ENCODE results near the gene AGAP1. TPM values are rescaled to one million over a fixed set of nuclear protein-coding genes. Genes with fewer than 3 reads are reported as not detected.

Gene AGAP1
- total RNA-seq, 2 donors from 2014 or later = 16.1 to 40.1 TPM

DNA sequence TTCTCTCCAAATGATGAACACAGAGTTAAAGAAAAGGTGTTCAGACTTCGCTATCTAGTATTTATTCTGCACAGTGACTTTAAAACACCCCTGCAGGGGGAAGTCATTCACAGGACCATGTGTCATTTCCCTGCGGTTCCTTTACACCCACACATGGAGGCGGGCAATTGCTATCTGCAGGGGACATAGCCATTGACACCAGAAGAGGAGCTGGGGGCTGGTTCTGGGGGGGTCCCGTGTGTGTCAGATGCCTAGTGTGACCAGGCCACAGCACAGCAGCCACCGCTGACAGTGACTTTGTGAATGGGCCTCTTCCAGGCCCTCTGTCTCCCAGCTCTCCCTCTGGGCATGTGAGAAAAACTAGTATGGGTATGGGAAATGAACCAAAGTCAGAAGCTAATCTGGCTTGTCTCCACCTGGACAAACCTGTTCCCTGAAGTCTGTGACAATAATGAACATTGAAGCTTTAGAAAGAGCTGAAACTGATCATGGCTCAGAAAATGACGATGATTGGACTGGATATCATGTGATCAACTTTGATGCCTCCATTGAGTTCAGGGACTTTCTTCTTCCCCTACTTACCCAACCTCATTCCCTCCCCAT lies 681.8 kb downstream of the AGAP1 start:
- Histone ChIP-seq H3K27ac (no peak overlapping the region), H3K4me3 (no peak overlapping the region), H3K36me3 (no peaks in the 10 kb centered on the region), H3K27me3 (replicated peaks; ENCODE audit: insufficient read depth) (peaks cover 61% of the 10 kb centered on the region), H3K9me3 (no peaks in the 10 kb centered on the region), H3K4me1 (replicated peaks) (no peaks in the 10 kb centered on the region)
- intact Hi-C loops (cut with DNase I) = loop anchor here (5.0 kb wide), 1 partner anchor 398 kb away; no protein-coding TSS in a partner anchor
- WGBS = 58% methylated on average over 6 of the region's 6 CpGs
- no peak for DNase-seq (ENCODE audit: low spot score)
- TF ChIP-seq CTCF (IDR thresholded peaks at IDR 0.05) (no peak), POLR2AphosphoS5 (IDR thresholded peaks at IDR 0.05) (no peak), POLR2A (IDR thresholded peaks at IDR 0.05) (no peak)

DNA sequence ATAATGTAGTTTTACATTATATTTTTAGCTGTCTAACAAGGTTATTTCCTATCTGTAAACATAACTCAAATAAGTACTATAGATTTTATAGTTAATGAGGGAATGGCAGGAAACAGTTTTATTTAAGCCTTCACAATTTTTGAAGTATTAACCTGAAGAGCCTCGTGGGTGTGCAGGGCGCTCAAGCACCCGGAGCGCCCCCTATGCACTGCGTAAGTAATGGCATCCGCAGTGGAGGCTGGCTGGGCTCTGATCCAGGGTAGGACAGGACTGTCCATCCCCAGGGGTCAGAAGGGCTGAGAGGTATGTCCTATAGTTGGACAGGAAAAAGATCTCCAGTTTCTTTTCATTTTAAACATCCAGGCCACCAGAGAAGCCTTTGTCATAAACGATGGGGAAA lies 682.6 kb downstream of the AGAP1 start:
- Histone ChIP-seq H3K27me3 (replicated peaks; ENCODE audit: insufficient read depth) (peaks cover 58% of the 10 kb centered on the region), H3K36me3 (no peaks in the 10 kb centered on the region), H3K4me3 (no peak overlapping the region), H3K4me1 (replicated peaks) (no peaks in the 10 kb centered on the region), H3K9me3 (no peaks in the 10 kb centered on the region), H3K27ac (no peak overlapping the region)
- WGBS = 19% methylated on average over 7 of the region's 7 CpGs
- TF ChIP-seq POLR2A (IDR thresholded peaks at IDR 0.05) = no peak
- TF ChIP-seq CTCF (IDR thresholded peaks at IDR 0.05) = peak in 1 of 4 experiments; percentile 14
- no peak for TF ChIP-seq POLR2AphosphoS5 (IDR thresholded peaks at IDR 0.05)
- DNase-seq (ENCODE audit: low spot score) = no peak
- intact Hi-C loops (cut with DNase I) = loop anchor here (5.0 kb wide), 1 partner anchor 399 kb away; no protein-coding TSS in a partner anchor

GRCh38 chr2:236176951-236177350 lies 683.1 kb downstream of the AGAP1 start:
- intact Hi-C loops (cut with DNase I) = loop anchor here (5.0 kb wide), 1 partner anchor 400 kb away; no protein-coding TSS in a partner anchor
- TF ChIP-seq POLR2AphosphoS5 (IDR thresholded peaks at IDR 0.05) (no peak), POLR2A (IDR thresholded peaks at IDR 0.05) (no peak), CTCF (IDR thresholded peaks at IDR 0.05) (no peak)
- peaks cover 59% of the 10 kb centered on the region for H3K27me3 ChIP-seq (replicated peaks; ENCODE audit: insufficient read depth)

GRCh38 chr2:236177604-236177966 lies 683.7 kb downstream of the AGAP1 start:
- no peak overlapping the region for H3K4me3 ChIP-seq
- TF ChIP-seq POLR2AphosphoS5 (IDR thresholded peaks at IDR 0.05) (no peak), POLR2A (IDR thresholded peaks at IDR 0.05) (no peak), CTCF (IDR thresholded peaks at IDR 0.05) (no peak)
- no peak overlapping the region for H3K27ac ChIP-seq
- 8% methylated on average over 20 of the region's 20 CpGs for WGBS
- no peak for DNase-seq (ENCODE audit: low spot score)
- no peaks in the 10 kb centered on the region for H3K36me3 ChIP-seq
- H3K9me3 ChIP-seq = no peaks in the 10 kb centered on the region
- intact Hi-C loops (cut with DNase I) = loop anchor here (5.0 kb wide), 1 partner anchor 400 kb away; no protein-coding TSS in a partner anchor
- H3K27me3 ChIP-seq (replicated peaks; ENCODE audit: insufficient read depth) = peaks cover 54% of the 10 kb centered on the region
- no peaks in the 10 kb centered on the region for H3K4me1 ChIP-seq (replicated peaks)

More at GRCh38 chr2:236176951-236177350, 683.1 kb downstream of the AGAP1 start:
- no peak for DNase-seq (ENCODE audit: low spot score)
- 55% methylated on average over 21 of the region's 21 CpGs for WGBS
- H3K9me3 ChIP-seq = no peaks in the 10 kb centered on the region
- no peaks in the 10 kb centered on the region for H3K4me1 ChIP-seq (replicated peaks)
- no peaks in the 10 kb centered on the region for H3K36me3 ChIP-seq
- H3K27ac ChIP-seq = no peak overlapping the region
- no peak overlapping the region for H3K4me3 ChIP-seq
